SH-SY5Y (cell line): ENCODE data around the gene EFCAB11.

Source experiments
- GATA2 ChIP-seq: IDR thresholded peaks from 2 replicates; pipeline ENCODE4 v1.6.1; 2011; ENCODE audit warnings: mild to moderate bottlenecking, low read depth, low read length
- GATA3 ChIP-seq: IDR thresholded peaks from 2 replicates; pipeline ENCODE4 v1.6.1; 2011; ENCODE audit warnings: low read depth, mild to moderate bottlenecking, low read length, moderate library complexity

- TF ChIP-seq GATA2 (no peak), GATA3 (no peak)
Observed at GRCh38 chr14:89884761-89885160, 69.8 kb downstream of the EFCAB11 start.
